Neural progenitor cell (in vitro differentiated cells): ENCODE results near the gene MEGF6. TPM values are rescaled to one million over a fixed set of nuclear protein-coding genes. Genes with fewer than 3 reads are reported as not detected.

ENCODE experiments used
- DNase-seq: peaks from one replicate; pipeline ENCODE4 v3.0.0-alpha.2; 2016; ENCODE audit warnings: low spot score
- H2AFZ ChIP-seq: fragments of 200-600 bp; sonication (generic); replicated peaks from 2 replicates; pipeline ENCODE4 v1.6.1; 2016; ENCODE audit warnings: antibody characterized with exemption
- H3F3A ChIP-seq: fragments of 200-600 bp; sonication (generic); 2 replicates; pipeline ENCODE4 v1.6.1; 2016; ENCODE audit warnings: antibody characterized with exemption, low read depth
- H3K27ac ChIP-seq: fragments of 200-600 bp; sonication (generic); 2 replicates; pipeline ENCODE4 v1.5.1; 2016; ENCODE audit warnings: mild to moderate bottlenecking
- H3K27me3 ChIP-seq: fragments of 200-600 bp; sonication (generic); 2 replicates; pipeline ENCODE4 v1.6.1; 2016; ENCODE audit warnings: mild to moderate bottlenecking, moderate library complexity
- H3K36me3 ChIP-seq: fragments of 200-600 bp; sonication (generic); 2 replicates; pipeline ENCODE4 v1.5.1; 2016
- H3K4me1 ChIP-seq: fragments of 200-600 bp; sonication (generic); 2 replicates; pipeline ENCODE4 v1.6.1; 2016; ENCODE audit warnings: mixed run types
- H3K4me2 ChIP-seq: fragments of 200-600 bp; sonication (generic); 2 replicates; pipeline ENCODE4 v1.6.1; 2016
- H3K4me3 ChIP-seq: fragments of 200-600 bp; sonication (generic); 2 replicates; pipeline ENCODE4 v1.5.1; 2016
- H3K79me2 ChIP-seq: fragments of 200-600 bp; sonication (generic); 2 replicates; pipeline ENCODE4 v1.6.1; 2016; ENCODE audit warnings: low read depth
- H3K9ac ChIP-seq: fragments of 200-600 bp; sonication (generic); 2 replicates; pipeline ENCODE4 v1.6.1; 2016
- H3K9me3 ChIP-seq: fragments of 200-600 bp; sonication (generic); 2 replicates; pipeline ENCODE4 v1.5.1; 2016; ENCODE audit warnings: low read depth
- H4K20me1 ChIP-seq: fragments of 200-600 bp; sonication (generic); 2 replicates; pipeline ENCODE4 v1.6.1; 2016; ENCODE audit warnings: low read depth
- H3K27ac Mint-ChIP-seq: 3 replicates; pipeline ENCODE4 v1.8.0; 2021; ENCODE audit warnings: mixed read lengths
- H3K27me3 Mint-ChIP-seq: 2 replicates; pipeline ENCODE4 v1.8.0; 2022; ENCODE audit warnings: low read depth, mild to moderate bottlenecking, inconsistent platforms, moderate library complexity, mixed read lengths; ENCODE audit not compliant: insufficient read depth
- H3K36me3 Mint-ChIP-seq: 3 replicates; pipeline ENCODE4 v1.8.0; 2021; ENCODE audit warnings: mixed read lengths
- H3K4me1 Mint-ChIP-seq: 3 replicates; pipeline ENCODE4 v1.8.0; 2021; ENCODE audit warnings: mixed read lengths
- H3K4me3 Mint-ChIP-seq: 3 replicates; pipeline ENCODE4 v1.8.0; 2021; ENCODE audit warnings: mild to moderate bottlenecking, moderate library complexity, mixed read lengths
- H3K9me3 Mint-ChIP-seq: 3 replicates; pipeline ENCODE4 v1.8.0; 2020; ENCODE audit warnings: mixed read lengths
- CTCF ChIP-seq: fragments of 200-600 bp; sonication (generic); IDR thresholded peaks from 2 replicates; pipeline ENCODE4 v1.5.1; 2017; ENCODE audit warnings: antibody characterized with exemption, mild to moderate bottlenecking
- EZH2 ChIP-seq: fragments of 200-600 bp; sonication (generic); IDR thresholded peaks from 2 replicates; pipeline ENCODE4 v1.6.1; 2017; ENCODE audit warnings: antibody characterized with exemption, mild to moderate bottlenecking, moderate library complexity
- EZH2phosphoT487 ChIP-seq: fragments of 200-600 bp; sonication (generic); IDR thresholded peaks from 2 replicates; pipeline ENCODE4 v1.6.1; 2017; ENCODE audit warnings: antibody characterized with exemption
- total RNA-seq: library from RNA; depleted of rRNA; stranded (reverse); fragments of >200 nt; gene quantifications from 2 replicates; pipeline ENCODE4 v1.2.3, GENCODE V29; 2015; ENCODE audit warnings: low replicate concordance

MEGF6 gene
- total RNA-seq, 1 donor from 2014 or later: 1.7 TPM

DNA sequence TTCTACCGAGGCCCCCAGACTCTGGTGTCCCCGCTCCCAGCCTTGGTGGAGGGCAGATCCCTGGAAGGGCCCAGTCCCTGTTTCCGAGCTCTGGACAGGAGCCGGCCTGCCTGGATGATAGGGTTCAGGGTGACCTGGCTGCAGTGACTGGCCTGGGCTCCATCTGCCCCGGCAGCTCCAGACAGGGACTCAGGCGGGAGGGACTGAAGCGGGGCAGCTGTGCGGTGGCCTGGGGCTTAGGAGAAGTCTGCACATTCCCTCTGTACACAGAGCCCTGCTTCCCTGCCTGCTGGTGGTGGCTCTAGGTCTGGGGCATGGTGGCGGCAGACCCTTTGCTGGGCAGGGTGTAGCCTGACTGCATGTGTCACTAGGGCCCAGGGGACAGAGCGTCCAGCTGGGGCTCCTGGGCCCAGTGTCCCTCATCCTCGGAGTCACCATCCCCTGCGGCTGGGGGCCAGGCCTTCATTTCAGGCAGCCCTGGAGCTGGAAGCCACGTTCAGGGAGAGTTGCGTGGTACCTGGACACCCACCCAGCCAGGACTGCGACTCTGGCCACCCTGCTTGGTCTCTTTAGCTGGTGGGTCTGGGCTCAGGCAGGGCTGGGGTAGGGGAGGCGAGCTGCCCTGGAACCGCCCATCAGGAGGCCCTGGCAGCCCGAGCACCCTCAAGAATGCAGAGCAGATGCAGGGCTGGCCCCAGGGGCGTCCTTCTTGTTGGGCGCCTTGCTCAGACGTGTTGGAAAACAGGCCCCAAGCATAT, 147.2 kb downstream of the MEGF6 start:
- no peaks in the 10 kb centered on the region for H3K36me3 ChIP-seq
- H3K79me2 ChIP-seq: no peaks in the 10 kb centered on the region
- H4K20me1 ChIP-seq: no peaks in the 10 kb centered on the region
- TF ChIP-seq EZH2phosphoT487 (no peak), EZH2 (no peak), CTCF (no peak)
- H2AFZ ChIP-seq: no peak overlapping the region
- Mint-ChIP-seq H3K4me1 (peaks cover 29% of the 10 kb centered on the region), H3K4me3 (no peak overlapping the region), H3K27ac (no peak overlapping the region), H3K36me3 (no peaks in the 10 kb centered on the region), H3K9me3 (no peaks in the 10 kb centered on the region), H3K27me3 (peaks cover 4% of the 10 kb centered on the region)
- H3K4me1 ChIP-seq: no peaks in the 10 kb centered on the region
- no peak overlapping the region for H3K4me3 ChIP-seq
- DNase-seq: no peak
- H3K4me2 ChIP-seq: no peak overlapping the region
- H3K9me3 ChIP-seq: no peaks in the 10 kb centered on the region
- H3K27ac ChIP-seq: no peak overlapping the region
- H3K27me3 ChIP-seq: no peaks in the 10 kb centered on the region
- no peaks in the 10 kb centered on the region for H3F3A ChIP-seq
- H3K9ac ChIP-seq: no peak overlapping the region

DNA sequence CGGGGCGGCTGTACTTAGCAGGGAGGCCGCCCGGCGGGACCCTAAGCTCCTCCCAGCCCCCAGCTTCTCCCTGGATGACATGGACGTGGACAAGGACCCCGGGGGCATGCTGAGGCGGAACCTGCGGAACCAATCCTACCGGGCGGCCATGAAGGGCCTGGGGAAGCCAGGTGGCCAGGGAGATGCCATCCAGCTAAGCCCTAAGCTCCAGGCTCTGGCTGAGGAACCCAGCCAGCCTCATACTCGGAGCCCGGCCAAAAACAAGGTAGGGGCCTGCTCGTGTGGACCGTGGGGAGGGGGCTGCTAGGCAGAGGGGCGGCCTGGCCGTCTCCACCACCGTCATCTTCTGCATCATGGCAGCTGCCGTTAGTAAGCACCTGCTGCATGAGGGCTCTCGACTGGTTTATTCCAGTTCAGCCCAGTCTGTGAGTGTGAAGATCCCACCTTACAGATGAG, 147.9 kb downstream of the MEGF6 start:
- H3K36me3 Mint-ChIP-seq: no peaks in the 10 kb centered on the region
- H3K27ac Mint-ChIP-seq: no peak overlapping the region
- Histone ChIP-seq H3K9me3 (no peaks in the 10 kb centered on the region), H3K4me2 (no peak overlapping the region), H3F3A (peaks cover 2% of the 10 kb centered on the region), H2AFZ (no peak overlapping the region), H3K27me3 (no peaks in the 10 kb centered on the region), H3K79me2 (no peaks in the 10 kb centered on the region), H3K27ac (no peak overlapping the region), H4K20me1 (no peaks in the 10 kb centered on the region), H3K4me3 (no peak overlapping the region), H3K9ac (no peak overlapping the region), H3K36me3 (no peaks in the 10 kb centered on the region), H3K4me1 (peaks cover 2% of the 10 kb centered on the region)
- H3K27me3 Mint-ChIP-seq: peaks cover 4% of the 10 kb centered on the region
- no peak for TF ChIP-seq EZH2phosphoT487
- no peak for TF ChIP-seq EZH2
- TF ChIP-seq CTCF: no peak
- H3K4me1 Mint-ChIP-seq: peaks cover 35% of the 10 kb centered on the region
- DNase-seq: no peak
- H3K4me3 Mint-ChIP-seq: no peak overlapping the region
- no peaks in the 10 kb centered on the region for H3K9me3 Mint-ChIP-seq

DNA sequence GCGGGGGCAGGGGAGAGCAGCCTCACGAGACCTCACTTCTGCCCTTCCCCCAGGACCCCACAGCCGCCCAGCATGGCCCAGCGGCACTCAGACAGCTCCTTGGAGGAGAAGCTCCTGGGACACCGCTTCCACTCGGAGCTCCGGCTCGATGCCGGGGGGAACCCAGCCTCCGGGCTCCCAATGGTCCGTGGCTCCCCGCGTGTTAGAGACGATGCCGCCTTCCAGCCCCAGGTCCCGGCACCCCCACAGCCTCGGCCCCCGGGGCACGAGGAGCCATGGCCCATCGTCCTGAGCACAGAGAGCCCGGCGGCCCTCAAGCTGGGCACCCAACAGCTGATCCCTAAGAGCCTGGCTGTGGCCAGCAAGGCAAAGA, 148.3 kb downstream of the MEGF6 start:
- Mint-ChIP-seq H3K4me1 (peaks cover 39% of the 10 kb centered on the region), H3K9me3 (no peaks in the 10 kb centered on the region), H3K27me3 (peaks cover 4% of the 10 kb centered on the region), H3K27ac (no peak overlapping the region), H3K36me3 (no peaks in the 10 kb centered on the region), H3K4me3 (no peak overlapping the region)
- Histone ChIP-seq H3K9ac (no peak overlapping the region), H3K27me3 (no peaks in the 10 kb centered on the region), H3K4me1 (peaks cover 7% of the 10 kb centered on the region), H3F3A (peaks cover 6% of the 10 kb centered on the region), H3K4me2 (no peak overlapping the region), H3K36me3 (no peaks in the 10 kb centered on the region), H3K4me3 (no peak overlapping the region), H3K79me2 (no peaks in the 10 kb centered on the region), H3K9me3 (no peaks in the 10 kb centered on the region), H4K20me1 (no peaks in the 10 kb centered on the region), H2AFZ (no peak overlapping the region), H3K27ac (no peak overlapping the region)
- no peak for TF ChIP-seq EZH2phosphoT487
- no peak for TF ChIP-seq CTCF
- TF ChIP-seq EZH2: no peak
- no peak for DNase-seq
